BE2C (cell line): ENCODE data around the gene PPM1B.
"Not testable (repeated sequence)": the region's sequence is repeated elsewhere in the genome, so short reads cannot be mapped to it uniquely, and the experiment has no call there.

ENCODE experiments used
- DNase-seq: peaks from one replicate; pipeline ENCODE4 v3.0.0-alpha.2; 2020
- H3K27me3 ChIP-seq: fragments of 250-450 bp; sonication (Bioruptor Pico); 2 replicates; pipeline ENCODE4 v1.5.1; 2020; ENCODE audit warnings: mild to moderate bottlenecking
- H3K36me3 ChIP-seq: fragments of 250-450 bp; sonication (Bioruptor Pico); 2 replicates; pipeline ENCODE4 v1.5.1; 2020; ENCODE audit warnings: mild to moderate bottlenecking
- H3K4me1 ChIP-seq: fragments of 250-450 bp; sonication (Bioruptor Pico); 2 replicates; pipeline ENCODE4 v1.5.1; 2020
- H3K4me3 ChIP-seq: 2 replicates; pipeline ENCODE4 v1.5.1; 2011; ENCODE audit warnings: low read depth, low read length
- H3K9me3 ChIP-seq: fragments of 250-450 bp; sonication (Bioruptor Pico); 2 replicates; pipeline ENCODE4 v1.5.1; 2020
- TF ChIP-seq, protein P1 (sequence below): IDR thresholded peaks from 2 replicates; pipeline ENCODE4 v1.5.1; 2012; ENCODE audit warnings: mild to moderate bottlenecking, low read depth, low read length

Gene PPM1B

DNA sequence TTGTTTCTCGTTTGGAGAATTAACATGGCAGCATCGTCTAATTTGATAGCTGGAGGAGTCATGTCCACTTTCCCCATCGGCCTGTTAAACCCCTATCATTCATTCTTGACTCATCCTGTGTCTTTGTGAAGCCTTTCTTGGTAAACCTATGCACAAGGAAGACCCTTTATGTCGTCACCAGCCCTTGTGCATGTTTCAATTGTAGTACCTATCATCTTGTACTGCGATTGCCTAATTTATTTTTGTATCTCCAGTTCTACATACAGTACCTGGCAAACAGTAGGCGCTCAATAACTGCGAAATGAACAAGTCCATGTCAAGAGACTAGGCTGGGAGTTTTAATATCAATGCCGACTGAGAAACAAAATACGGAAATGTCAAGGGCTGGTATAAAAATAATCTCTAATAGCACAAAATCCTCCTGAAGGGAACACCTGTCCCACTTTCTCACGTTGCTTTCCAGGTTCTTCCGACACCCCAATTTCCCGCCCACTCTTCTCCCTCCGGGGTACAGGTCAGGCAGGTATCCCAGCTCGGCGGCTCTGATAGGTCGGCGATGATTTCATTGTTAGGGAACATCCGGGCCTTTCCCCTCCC lies 1.3 kb upstream of the PPM1B start:
- DNase-seq, result no peak

DNA sequence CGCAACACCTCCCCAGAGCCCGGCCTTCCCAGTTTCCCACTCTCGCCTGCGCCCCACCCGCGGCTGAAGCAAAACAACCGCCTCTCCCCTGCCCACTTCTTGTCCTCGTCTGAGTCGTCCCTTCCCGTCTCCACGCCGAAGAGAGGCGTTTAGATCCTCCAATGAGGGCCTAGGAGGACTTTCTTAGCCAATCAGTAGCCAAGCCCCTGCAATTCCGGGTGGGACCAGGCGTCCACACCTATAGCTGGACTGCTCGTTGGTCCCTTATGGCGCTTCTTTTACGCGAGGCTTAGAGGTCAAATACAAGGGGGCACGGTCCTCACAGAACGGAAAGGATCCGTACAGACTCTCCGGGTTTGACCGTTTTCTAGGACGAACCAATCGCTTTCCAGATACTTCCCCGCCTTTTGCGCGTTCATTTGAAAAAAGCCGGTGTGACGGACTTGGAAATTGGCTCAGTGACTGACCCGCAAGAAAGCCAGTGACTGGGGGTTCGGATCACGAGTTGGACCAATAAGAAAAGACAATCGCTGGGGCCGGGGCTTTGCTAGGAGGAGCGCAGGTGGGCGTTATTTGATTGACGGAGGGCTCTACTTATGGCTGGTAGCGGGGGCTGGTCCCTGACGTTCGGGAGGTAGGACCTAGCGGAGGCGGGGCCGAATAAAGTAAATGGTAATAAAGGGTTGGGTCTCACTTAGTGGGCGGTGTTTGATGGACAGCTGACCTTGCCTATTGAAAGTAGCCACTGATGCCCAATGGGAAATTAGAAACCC lies 581 bp upstream of the PPM1B start:
- TF ChIP-seq, protein P1, sequence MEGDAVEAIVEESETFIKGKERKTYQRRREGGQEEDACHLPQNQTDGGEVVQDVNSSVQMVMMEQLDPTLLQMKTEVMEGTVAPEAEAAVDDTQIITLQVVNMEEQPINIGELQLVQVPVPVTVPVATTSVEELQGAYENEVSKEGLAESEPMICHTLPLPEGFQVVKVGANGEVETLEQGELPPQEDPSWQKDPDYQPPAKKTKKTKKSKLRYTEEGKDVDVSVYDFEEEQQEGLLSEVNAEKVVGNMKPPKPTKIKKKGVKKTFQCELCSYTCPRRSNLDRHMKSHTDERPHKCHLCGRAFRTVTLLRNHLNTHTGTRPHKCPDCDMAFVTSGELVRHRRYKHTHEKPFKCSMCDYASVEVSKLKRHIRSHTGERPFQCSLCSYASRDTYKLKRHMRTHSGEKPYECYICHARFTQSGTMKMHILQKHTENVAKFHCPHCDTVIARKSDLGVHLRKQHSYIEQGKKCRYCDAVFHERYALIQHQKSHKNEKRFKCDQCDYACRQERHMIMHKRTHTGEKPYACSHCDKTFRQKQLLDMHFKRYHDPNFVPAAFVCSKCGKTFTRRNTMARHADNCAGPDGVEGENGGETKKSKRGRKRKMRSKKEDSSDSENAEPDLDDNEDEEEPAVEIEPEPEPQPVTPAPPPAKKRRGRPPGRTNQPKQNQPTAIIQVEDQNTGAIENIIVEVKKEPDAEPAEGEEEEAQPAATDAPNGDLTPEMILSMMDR, result no peak
- Histone ChIP-seq H3K4me1 (no peaks in the 10 kb centered on the region), H3K9me3 (no peaks in the 10 kb centered on the region), H3K36me3 (peaks cover 7% of the 10 kb centered on the region), H3K4me3 (peak overlapping the region; percentile 58), H3K27me3 (no peaks in the 10 kb centered on the region)
- DNase-seq, result peak; percentile 99

More for the DNA sequence above, 1.3 kb upstream of the PPM1B start:
- Histone ChIP-seq H3K4me3 (peak overlapping the region; percentile 58), H3K36me3 (peaks cover 7% of the 10 kb centered on the region), H3K27me3 (no peaks in the 10 kb centered on the region), H3K4me1 (no peaks in the 10 kb centered on the region), H3K9me3 (no peaks in the 10 kb centered on the region)
- TF ChIP-seq, protein P1, result no peak

DNA sequence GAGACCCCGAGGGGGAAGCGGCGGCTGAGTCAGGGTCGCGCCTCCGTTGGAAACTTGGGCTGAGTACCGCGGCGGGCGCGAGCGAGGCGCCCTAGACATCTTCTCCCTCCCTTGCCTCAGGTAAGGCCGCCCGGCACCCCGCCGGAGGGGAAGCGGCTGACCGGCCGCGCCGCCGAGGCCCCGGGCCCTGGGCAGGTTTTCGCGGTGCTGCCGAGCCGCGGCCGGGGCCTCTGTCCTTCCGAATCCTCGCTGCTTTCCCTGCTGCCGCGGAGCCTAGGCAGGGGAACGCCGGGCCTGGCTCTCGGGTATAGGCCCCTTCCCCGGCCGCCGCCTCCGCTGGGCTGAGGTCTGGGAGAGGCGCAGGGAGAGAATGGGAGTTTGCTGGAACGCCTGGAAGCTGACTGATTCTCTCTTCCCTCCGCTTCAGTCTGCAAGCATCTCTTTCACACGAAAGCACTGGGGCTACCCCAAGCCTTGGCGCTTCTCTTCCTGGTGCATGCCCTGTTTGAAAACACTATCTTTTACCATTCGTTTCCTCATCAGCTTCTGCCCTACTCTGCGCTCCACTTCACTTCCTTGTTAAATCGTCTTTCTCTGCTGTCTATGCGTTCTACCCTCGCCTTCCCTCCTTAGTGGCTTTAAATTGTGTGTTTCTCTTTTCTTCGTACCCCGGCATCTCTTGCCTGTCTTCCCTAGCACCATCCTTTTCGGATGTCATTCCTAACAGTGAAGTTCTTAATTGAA lies 652 bp downstream of the PPM1B start:
- DNase-seq, result peak; percentile 45
- TF ChIP-seq, protein P1, result no peak
- H3K36me3 ChIP-seq, result peaks cover 7% of the 10 kb centered on the region
- H3K4me1 ChIP-seq, result no peaks in the 10 kb centered on the region
- H3K27me3 ChIP-seq, result no peaks in the 10 kb centered on the region
- H3K9me3 ChIP-seq, result no peaks in the 10 kb centered on the region
- peak overlapping the region; percentile 88 for H3K4me3 ChIP-seq

DNA sequence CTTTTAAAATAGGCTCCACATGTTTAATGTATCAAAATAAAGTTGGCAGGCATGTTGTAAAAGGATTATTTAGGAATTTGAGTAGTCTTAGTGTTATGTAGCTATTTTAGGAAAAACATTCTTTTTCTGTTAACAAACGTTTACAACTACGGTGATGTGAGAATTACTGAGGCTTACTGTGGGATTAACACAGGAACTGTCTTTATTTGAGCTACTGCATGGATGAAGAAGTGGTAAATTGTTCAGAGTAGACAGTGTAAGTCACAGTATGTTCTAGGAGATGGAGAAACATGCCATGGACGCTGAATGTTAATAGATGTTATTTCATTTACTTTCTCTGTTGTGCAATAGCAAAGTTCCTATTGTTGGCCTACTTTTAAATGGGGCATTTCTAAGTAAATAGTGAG lies 1.6 kb downstream of the PPM1B start:
- TF ChIP-seq, protein P1, result no peak
- Histone ChIP-seq H3K4me1 (no peaks in the 10 kb centered on the region), H3K36me3 (peaks cover 7% of the 10 kb centered on the region), H3K9me3 (no peaks in the 10 kb centered on the region), H3K27me3 (no peaks in the 10 kb centered on the region), H3K4me3 (peak overlapping the region; percentile 88)
- no peak for DNase-seq

DNA sequence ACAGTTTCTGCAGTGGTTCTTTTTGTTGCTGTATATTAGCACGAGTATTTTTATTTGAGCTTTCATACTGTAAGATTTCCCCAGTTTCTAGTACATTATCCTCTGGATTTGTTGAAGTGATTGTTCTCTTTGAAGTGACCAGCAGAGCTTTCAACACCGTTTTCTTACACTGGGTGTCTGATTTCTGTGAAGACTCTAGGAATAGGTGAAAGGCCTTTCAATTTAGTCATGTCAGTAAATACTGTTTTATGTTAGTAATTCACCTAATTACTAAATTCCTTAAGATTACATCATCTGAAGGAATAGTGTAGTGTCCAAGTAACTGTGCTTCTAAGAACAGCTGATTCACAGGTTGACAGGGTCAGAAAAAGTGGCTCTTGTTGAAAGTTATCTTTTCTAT lies 2.3 kb downstream of the PPM1B start:
- peak overlapping the region; percentile 88 for H3K4me3 ChIP-seq
- peaks cover 7% of the 10 kb centered on the region for H3K36me3 ChIP-seq
- H3K9me3 ChIP-seq, result no peaks in the 10 kb centered on the region
- TF ChIP-seq, protein P1, result no peak
- no peaks in the 10 kb centered on the region for H3K4me1 ChIP-seq
- H3K27me3 ChIP-seq, result no peaks in the 10 kb centered on the region
- no peak for DNase-seq

DNA sequence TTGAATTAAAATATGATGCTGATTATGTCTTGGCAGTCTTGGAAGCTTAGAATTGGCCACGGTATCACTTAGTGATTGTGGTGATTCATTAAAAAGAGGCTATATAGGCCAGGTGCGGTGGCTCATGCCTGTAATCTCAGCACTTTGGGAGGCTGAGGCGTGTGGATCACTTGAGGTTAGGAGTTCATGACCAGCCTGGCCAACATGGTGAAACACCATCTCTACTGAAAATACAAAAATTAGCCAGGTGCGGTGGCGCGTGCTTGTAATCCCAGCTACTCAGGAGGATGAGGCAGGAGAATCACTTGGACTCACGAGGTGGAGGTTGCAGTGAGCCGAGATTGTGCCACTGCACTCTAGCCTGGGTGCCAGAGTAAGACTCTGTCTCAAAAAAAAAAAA lies 2.8 kb downstream of the PPM1B start:
- not testable (repeated sequence) for DNase-seq, H3K27me3 ChIP-seq, H3K36me3 ChIP-seq, H3K4me1 ChIP-seq, H3K4me3 ChIP-seq, H3K9me3 ChIP-seq
